Trophoblast cell (in vitro differentiated cells and primary cell): ENCODE data around the gene CNTN4.

Experiments
- DNase-seq, 2 donors: peaks; one replicate each; pipeline ENCODE4 v3.0.0-alpha.2; 2016
- H2AFZ ChIP-seq: 2 replicates; pipeline ENCODE4 v1.6.1; 2013; ENCODE audit warnings: low read length, moderate library complexity, mild to moderate bottlenecking; ENCODE audit not compliant: insufficient read depth, poor library complexity
- H2AK5ac ChIP-seq: 2 replicates; pipeline ENCODE4 v1.6.1; 2013; ENCODE audit warnings: mild to moderate bottlenecking, low read length
- H2BK120ac ChIP-seq: 2 replicates; pipeline ENCODE4 v1.6.1; 2013; ENCODE audit warnings: low read length, mild to moderate bottlenecking, moderate library complexity; ENCODE audit not compliant: insufficient read depth, poor library complexity
- H2BK12ac ChIP-seq: 2 replicates; pipeline ENCODE4 v1.6.1; 2013; ENCODE audit warnings: mild to moderate bottlenecking, low read length, moderate library complexity
- H2BK5ac ChIP-seq: 2 replicates; pipeline ENCODE4 v1.6.1; 2013; ENCODE audit warnings: low read length, low read depth, moderate library complexity, mild to moderate bottlenecking; ENCODE audit not compliant: poor library complexity
- H3K14ac ChIP-seq: 2 replicates; pipeline ENCODE4 v1.6.1; 2013; ENCODE audit warnings: mild to moderate bottlenecking, low read length
- H3K18ac ChIP-seq: 2 replicates; pipeline ENCODE4 v1.6.1; 2013; ENCODE audit warnings: mild to moderate bottlenecking, low read length
- H3K23ac ChIP-seq: 2 replicates; pipeline ENCODE4 v1.6.1; 2013; ENCODE audit warnings: low read length
- H3K27ac ChIP-seq: 2 replicates; pipeline ENCODE4 v1.5.1; 2013; ENCODE audit warnings: low read depth, mild to moderate bottlenecking, inconsistent platforms, low read length, moderate library complexity
- H3K27me3 ChIP-seq: 2 replicates; pipeline ENCODE4 v1.6.1; 2013; ENCODE audit warnings: inconsistent platforms, mild to moderate bottlenecking, low read length, moderate library complexity; ENCODE audit not compliant: insufficient read depth
- H3K36me3 ChIP-seq, 2 experiments: 1 replicate in 1 of 2; 2 replicates in 1 of 2; pipeline ENCODE4 v1.6.1; 2013; ENCODE audit warnings: low read length in 2 of 2, mild to moderate bottlenecking in 2 of 2, moderate library complexity in 1 of 2; ENCODE audit not compliant: insufficient read depth in 2 of 2, control insufficient read depth in 1 of 2
- H3K4ac ChIP-seq: 2 replicates; pipeline ENCODE4 v1.6.1; 2013; ENCODE audit warnings: low read depth, mild to moderate bottlenecking, low read length, moderate library complexity
- H3K4me1 ChIP-seq, 2 experiments: 1 replicate in 1 of 2; 2 replicates in 1 of 2; pipeline ENCODE4 v1.6.1; 2013; ENCODE audit warnings: low read length in 2 of 2, mild to moderate bottlenecking in 2 of 2, moderate library complexity in 1 of 2; ENCODE audit not compliant: insufficient read depth in 2 of 2, control insufficient read depth in 1 of 2
- H3K4me2 ChIP-seq: 2 replicates; pipeline ENCODE4 v1.6.1; 2013; ENCODE audit warnings: inconsistent platforms, mild to moderate bottlenecking, low read length, moderate library complexity
- H3K4me3 ChIP-seq: 2 replicates; pipeline ENCODE4 v1.5.1; 2013; ENCODE audit warnings: mild to moderate bottlenecking, low read depth, low read length, inconsistent platforms
- H3K79me1 ChIP-seq: one replicate; pipeline ENCODE4 v1.6.1; 2013; ENCODE audit warnings: low read length
- H3K79me2 ChIP-seq: 2 replicates; pipeline ENCODE4 v1.6.1; 2013; ENCODE audit warnings: low read length, mild to moderate bottlenecking; ENCODE audit not compliant: control insufficient read depth, insufficient read depth, poor library complexity
- H3K9ac ChIP-seq: 2 replicates; pipeline ENCODE4 v1.6.1; 2013; ENCODE audit warnings: mild to moderate bottlenecking, low read length
- H3K9me3 ChIP-seq: 2 replicates; pipeline ENCODE4 v1.6.1; 2013; ENCODE audit warnings: low read depth, mild to moderate bottlenecking, control low read depth, inconsistent platforms, low read length; ENCODE audit not compliant: insufficient read depth
- H4K12ac ChIP-seq: 2 replicates; pipeline ENCODE4 v1.6.1; 2013; ENCODE audit warnings: low read depth, mild to moderate bottlenecking, low read length, moderate library complexity
- H4K8ac ChIP-seq: 2 replicates; pipeline ENCODE4 v1.6.1; 2013; ENCODE audit warnings: low read depth, mild to moderate bottlenecking, low read length, moderate library complexity
- H4K91ac ChIP-seq: one replicate; pipeline ENCODE4 v1.6.1; 2013; ENCODE audit warnings: low read depth, mild to moderate bottlenecking, low read length, moderate library complexity
- WGBS: extraction: QIAGEN DNeasy Blood & Tissue Kit; methylation state at CpG from one replicate; pipeline ENCODE4 v1.1.7; 2013; ENCODE audit warnings: missing lambda C conversion rate; ENCODE audit not compliant: insufficient read length, insufficient coverage; ENCODE audit errors: extremely low coverage; 5-methylcytosine and 5-hydroxymethylcytosine counted together

The CNTN4 gene

DNA sequence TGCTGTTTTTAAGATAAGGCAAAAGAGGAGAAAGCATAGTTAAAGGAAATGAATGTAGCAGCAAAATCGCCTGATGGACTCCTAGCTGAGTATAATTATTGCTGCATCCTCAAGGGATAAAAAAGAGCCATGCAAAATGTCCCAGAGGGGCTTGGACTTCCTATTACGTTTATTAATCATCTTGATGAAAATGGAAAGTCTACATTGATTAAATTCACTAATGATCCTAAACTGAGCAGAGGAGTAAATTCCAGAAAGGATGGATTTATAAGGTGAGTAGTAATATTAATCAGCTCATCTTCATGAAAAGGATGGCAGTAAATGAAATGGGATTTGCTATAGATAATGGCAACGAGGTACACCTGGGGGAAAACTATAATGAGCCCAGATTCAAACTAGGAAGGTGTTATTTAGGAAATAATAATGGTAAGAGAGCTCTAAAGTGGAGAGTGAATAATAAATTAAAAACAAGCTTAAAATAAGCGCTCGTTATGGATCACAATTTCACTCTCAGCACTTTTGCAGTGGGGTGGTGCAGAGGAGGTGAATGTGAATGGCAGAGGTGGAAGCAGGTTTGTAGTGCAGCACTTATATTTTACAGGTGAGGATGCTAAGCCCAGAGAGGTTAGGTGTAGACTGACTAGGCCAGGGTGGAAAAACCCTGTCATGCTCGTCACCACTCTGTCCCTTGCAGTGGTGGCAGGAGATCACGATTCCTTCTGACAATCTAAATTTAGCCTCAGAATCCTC, 989.2 kb downstream of the CNTN4 start:
- Histone ChIP-seq H3K79me1 (no peaks in the 10 kb centered on the region), H3K27me3 (no peaks in the 10 kb centered on the region), H4K91ac (no peak overlapping the region), H4K8ac (no peak overlapping the region), H3K23ac (no peak overlapping the region), H3K4me1 (no peaks in the 10 kb centered on the region), H3K4me3 (no peak overlapping the region), H3K27ac (no peak overlapping the region), H2BK5ac (no peak overlapping the region), H3K79me2 (no peaks in the 10 kb centered on the region), H4K12ac (no peak overlapping the region), H2BK12ac (no peak overlapping the region), H3K18ac (no peak overlapping the region), H3K9ac (no peak overlapping the region), H3K9me3 (peaks cover 3% of the 10 kb centered on the region), H3K36me3 (no peaks in the 10 kb centered on the region), H2AFZ (no peak overlapping the region), H3K4me2 (no peak overlapping the region), H2AK5ac (no peak overlapping the region), H3K4ac (no peak overlapping the region), H2BK120ac (no peak overlapping the region), H3K14ac (no peak overlapping the region)
- WGBS, result no CpG with 5 or more reads among the region's 7 CpGs
- DNase-seq, result no peak

DNA sequence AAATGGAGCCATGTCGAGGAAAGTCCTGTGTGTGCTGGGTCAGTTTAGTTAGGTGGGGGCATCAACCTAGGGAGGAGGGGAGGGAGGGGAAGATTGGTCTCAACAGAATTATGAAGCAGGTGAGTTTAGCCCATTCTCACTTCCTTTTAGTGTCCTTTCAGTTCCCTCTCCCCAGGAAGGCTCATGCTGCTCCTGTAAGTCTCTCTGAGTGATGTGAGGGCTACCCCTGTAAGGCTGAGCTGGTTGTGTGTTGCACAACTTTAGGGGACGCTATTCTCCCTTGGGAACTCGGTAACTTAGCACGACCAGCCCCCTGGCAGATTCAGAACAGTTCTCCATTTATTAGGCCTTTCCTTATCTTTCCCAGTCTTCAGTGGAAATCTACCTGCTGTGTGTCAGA, 990.4 kb downstream of the CNTN4 start:
- Histone ChIP-seq H3K79me1 (no peaks in the 10 kb centered on the region), H4K12ac (no peak overlapping the region), H3K9me3 (peaks cover 3% of the 10 kb centered on the region), H3K9ac (no peak overlapping the region), H4K91ac (no peak overlapping the region), H2BK12ac (no peak overlapping the region), H3K18ac (no peak overlapping the region), H2AK5ac (no peak overlapping the region), H3K27me3 (no peaks in the 10 kb centered on the region), H3K36me3 (no peaks in the 10 kb centered on the region), H4K8ac (no peak overlapping the region), H3K79me2 (no peaks in the 10 kb centered on the region), H2BK5ac (no peak overlapping the region), H3K4ac (no peak overlapping the region), H3K27ac (no peak overlapping the region), H2AFZ (no peak overlapping the region), H3K4me1 (no peaks in the 10 kb centered on the region), H2BK120ac (no peak overlapping the region), H3K4me3 (peak overlapping the region; percentile 57), H3K23ac (no peak overlapping the region), H3K4me2 (no peak overlapping the region), H3K14ac (no peak overlapping the region)
- no peak for DNase-seq
- WGBS, result no CpG with 5 or more reads among the region's 4 CpGs

DNA sequence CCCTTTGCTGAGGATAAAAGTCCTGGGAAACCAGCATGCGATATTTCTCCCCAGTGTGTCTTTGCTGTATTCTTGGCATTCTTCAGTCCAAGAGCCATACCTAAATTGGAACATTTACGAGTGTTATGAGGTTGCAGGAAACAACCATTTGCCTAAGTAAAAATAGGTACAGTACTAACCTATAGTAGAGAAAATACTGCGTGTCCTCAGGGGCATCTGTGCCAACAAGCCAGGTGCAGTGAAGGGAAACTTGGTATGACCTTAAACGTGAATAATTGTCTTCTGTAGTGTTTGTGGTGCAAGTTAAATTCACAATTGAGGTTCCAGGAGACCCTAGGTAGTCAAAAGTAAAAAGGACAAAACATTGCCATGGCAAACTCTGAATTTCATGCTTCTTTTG, 999.3 kb downstream of the CNTN4 start:
- Histone ChIP-seq H3K4me1 (no peaks in the 10 kb centered on the region), H3K4ac (no peak overlapping the region), H2BK120ac (no peak overlapping the region), H3K23ac (no peak overlapping the region), H4K91ac (no peak overlapping the region), H2AK5ac (no peak overlapping the region), H3K9me3 (no peaks in the 10 kb centered on the region), H3K79me1 (no peaks in the 10 kb centered on the region), H3K27ac (no peak overlapping the region), H4K12ac (no peak overlapping the region), H2BK12ac (no peak overlapping the region), H3K36me3 (no peaks in the 10 kb centered on the region), H3K4me2 (no peak overlapping the region), H3K14ac (no peak overlapping the region), H3K4me3 (no peak overlapping the region), H3K27me3 (no peaks in the 10 kb centered on the region), H2BK5ac (no peak overlapping the region), H3K79me2 (no peaks in the 10 kb centered on the region), H3K18ac (no peak overlapping the region), H4K8ac (no peak overlapping the region), H3K9ac (no peak overlapping the region), H2AFZ (no peak overlapping the region)
- DNase-seq, result no peak
- no CpG with 5 or more reads among the region's 4 CpGs for WGBS

DNA sequence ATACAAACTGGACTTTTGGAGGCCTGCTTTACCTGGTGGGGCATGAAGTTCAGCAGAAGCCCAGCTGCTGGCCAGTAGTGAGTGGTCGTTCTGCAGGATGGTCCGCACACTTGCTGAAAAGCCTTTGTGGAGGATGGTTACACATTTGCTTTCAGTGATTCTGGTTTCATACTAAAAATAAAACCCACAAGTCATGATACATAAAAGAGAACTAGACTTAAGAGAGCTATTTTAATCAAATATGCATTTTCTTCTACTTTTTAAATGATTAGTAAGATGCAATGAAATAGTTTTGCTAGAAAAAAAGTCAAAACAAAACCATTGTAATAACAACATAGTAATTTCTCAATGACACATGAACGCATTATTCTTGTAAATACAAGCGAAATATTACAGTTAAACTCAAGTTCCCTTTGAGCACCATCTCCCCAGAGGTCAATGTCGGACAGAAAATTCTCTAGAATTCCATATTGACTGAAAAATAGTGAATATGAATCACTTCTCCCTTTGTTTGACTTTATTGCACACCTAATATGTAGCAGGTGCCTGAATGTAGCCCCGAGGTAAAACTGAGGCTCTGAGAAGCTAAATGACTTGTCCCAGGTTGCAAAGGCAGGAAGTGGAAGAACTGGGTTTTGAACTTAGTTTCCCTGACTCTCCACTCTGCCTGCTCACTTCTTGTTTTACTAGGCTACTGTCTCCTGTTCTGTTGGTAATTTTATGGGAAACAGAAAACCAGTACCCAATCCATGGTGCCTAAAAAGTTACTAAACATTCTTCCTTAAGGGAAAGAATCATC, 1003.2 kb downstream of the CNTN4 start:
- no peak for DNase-seq
- H2BK12ac ChIP-seq, result no peak overlapping the region
- no peak overlapping the region for H3K18ac ChIP-seq
- no peaks in the 10 kb centered on the region for H3K36me3 ChIP-seq
- no CpG with 5 or more reads among the region's 6 CpGs for WGBS
- no peak overlapping the region for H2BK5ac ChIP-seq
- no peak overlapping the region for H4K12ac ChIP-seq
- H3K27me3 ChIP-seq, result no peaks in the 10 kb centered on the region
- H2AK5ac ChIP-seq, result no peak overlapping the region
- H3K4ac ChIP-seq, result no peak overlapping the region
- no peak overlapping the region for H4K91ac ChIP-seq
- no peaks in the 10 kb centered on the region for H3K79me2 ChIP-seq
- H3K9ac ChIP-seq, result no peak overlapping the region
- no peak overlapping the region for H2AFZ ChIP-seq
- H3K14ac ChIP-seq, result no peak overlapping the region
- no peak overlapping the region for H3K23ac ChIP-seq
- no peak overlapping the region for H3K4me2 ChIP-seq
- H3K4me3 ChIP-seq, result no peak overlapping the region
- H3K4me1 ChIP-seq, result no peaks in the 10 kb centered on the region
- H2BK120ac ChIP-seq, result no peak overlapping the region
- no peak overlapping the region for H3K27ac ChIP-seq
- no peaks in the 10 kb centered on the region for H3K79me1 ChIP-seq
- H3K9me3 ChIP-seq, result no peaks in the 10 kb centered on the region
- H4K8ac ChIP-seq, result no peak overlapping the region
